HCT116 (cell line): ENCODE measurements around the gene SOCS7. TPM values are rescaled to one million over a fixed set of nuclear protein-coding genes. Genes with fewer than 3 reads are reported as not detected.

Experiments used
- ATAC-seq: fragments of 200-7000 bp; cut with Tn5 transposase; 2 replicates; pipeline ENCODE4 v1.9.1; 2020; ENCODE audit warnings: mild to moderate bottlenecking, moderate library complexity
- BruUV-seq: library from RNA; stranded (reverse); fragments of 400-500 nt; replicated peaks from 2 replicates; lab custom pipeline; 2021; lab: Mats Ljungman, UMichigan
- CTCF ChIA-PET: fragments of 300-600 bp; sonication (Branson Sonifier 250); formaldehyde crosslinking; loops from one replicate; lab custom pipeline; 2021; ENCODE audit warnings: antibody characterized with exemption; lab: Charles Lee
- POLR2A ChIA-PET: fragments of 300-600, 350-600 bp; sonication (Branson Sonifier 250); formaldehyde crosslinking; loops from one replicate; lab custom pipeline; 2021; ENCODE audit warnings: antibody characterized with exemption; lab: Charles Lee
- RAD21 ChIA-PET, 2 experiments: fragments of 300-600 bp; sonication (Branson Sonifier 250); formaldehyde crosslinking; loops; one replicate each; lab custom pipeline; 2023; ENCODE audit warnings: low total read pairs in 2 of 2; ENCODE audit not compliant: uncharacterized antibody in 2 of 2, unreplicated experiment in 2 of 2, low non-redundant PET in 1 of 2; lab: Charles Lee
- DNase-seq: peaks from one replicate; pipeline ENCODE4 v3.0.0-alpha.2; 2010; ENCODE audit warnings: low read depth, low spot score
- H2AFZ ChIP-seq: fragments of 200-600 bp; shearing (Covaris generic), sonication (generic); 2 replicates; pipeline ENCODE4 v1.6.1; 2017; ENCODE audit warnings: low read depth, mixed run types, mixed read lengths, antibody characterized with exemption, low read length; ENCODE audit not compliant: poor library complexity, severe bottlenecking
- H3K27ac ChIP-seq: 2 replicates; pipeline ENCODE4 v1.5.1; 2012; ENCODE audit warnings: low read depth, low read length
- H3K27me3 ChIP-seq: fragments of 200-600 bp; sonication (generic); 2 replicates; pipeline ENCODE4 v1.6.1; 2016; ENCODE audit warnings: mixed run types, low read length, mixed read lengths; ENCODE audit not compliant: insufficient read depth
- H3K36me3 ChIP-seq, 2 experiments: fragments of 200-500 bp in 1 of 2; fragments of 200-600 bp in 1 of 2; sonication (Bioruptor generic) in 1 of 2; sonication (generic) in 1 of 2; 2 replicates each; pipeline versions ENCODE4 v1.5.1 to v1.6.1; 2014 to 2016; ENCODE audit warnings: low read length in 2 of 2, inconsistent platforms in 1 of 2, mixed read lengths in 1 of 2, mixed run types in 1 of 2; ENCODE audit not compliant: insufficient read depth in 2 of 2, control insufficient read depth in 1 of 2
- H3K4me1 ChIP-seq, 2 experiments: fragments of 200-600 bp in 1 of 2; sonication (generic) in 1 of 2; 2 replicates each; pipeline versions ENCODE4 v1.5.1 to v1.6.1; 2012 to 2017; ENCODE audit warnings: low read length in 2 of 2, inconsistent platforms in 1 of 2, mild to moderate bottlenecking in 1 of 2, mixed read lengths in 1 of 2, mixed run types in 1 of 2, moderate library complexity in 1 of 2; ENCODE audit not compliant: insufficient read depth in 2 of 2, control insufficient read depth in 1 of 2
- H3K4me2 ChIP-seq: fragments of 200-600 bp; sonication (generic); 2 replicates; pipeline ENCODE4 v1.6.1; 2017; ENCODE audit warnings: mixed run types, low read length, mixed read lengths
- H3K4me3 ChIP-seq, 2 experiments: fragments of 200-600 bp in 1 of 2; sonication (generic) in 1 of 2; replicated peaks in 1 of 2; 2 replicates each; pipeline ENCODE4 v1.5.1; 2011 to 2016; ENCODE audit warnings: low read length in 2 of 2, control low read depth in 1 of 2, low read depth in 1 of 2, mild to moderate bottlenecking in 1 of 2, mixed read lengths in 1 of 2, mixed run types in 1 of 2
- H3K79me2 ChIP-seq: fragments of 200-600 bp; sonication (generic); 2 replicates; pipeline ENCODE4 v1.6.1; 2017; ENCODE audit warnings: mild to moderate bottlenecking, mixed run types, low read length, moderate library complexity, mixed read lengths; ENCODE audit not compliant: insufficient read depth
- H3K9ac ChIP-seq: fragments of 200-600 bp; sonication (generic); 2 replicates; pipeline ENCODE4 v1.6.1; 2016; ENCODE audit warnings: low read length, mixed read lengths
- H3K9me2 ChIP-seq: fragments of 200-600 bp; sonication (generic), shearing (Covaris generic); 2 replicates; pipeline ENCODE4 v1.6.1; 2017; ENCODE audit warnings: mixed run types, mild to moderate bottlenecking, moderate library complexity; ENCODE audit not compliant: insufficient read depth
- H3K9me3 ChIP-seq, 2 experiments: fragments of 200-500 bp in 1 of 2; fragments of 200-600 bp in 1 of 2; sonication (Bioruptor generic) in 1 of 2; sonication (generic) in 1 of 2; 2 replicates each; pipeline ENCODE4 v1.6.1; 2014 to 2017; ENCODE audit warnings: low read length in 2 of 2, mixed read lengths in 2 of 2, inconsistent platforms in 1 of 2, low read depth in 1 of 2, mild to moderate bottlenecking in 1 of 2, mixed run types in 1 of 2, moderate library complexity in 1 of 2; ENCODE audit not compliant: control insufficient read depth in 1 of 2, insufficient read depth in 1 of 2
- H4K20me1 ChIP-seq: fragments of 200-600 bp; sonication (generic), shearing (Covaris generic); 2 replicates; pipeline ENCODE4 v1.6.1; 2017; ENCODE audit warnings: mixed run types, mild to moderate bottlenecking, moderate library complexity; ENCODE audit not compliant: insufficient read depth
- ATF3 ChIP-seq: IDR thresholded peaks from 2 replicates; pipeline ENCODE4 v1.6.1; 2012
- CBX3 ChIP-seq: IDR thresholded peaks from 2 replicates; pipeline ENCODE4 v1.6.1; 2012; ENCODE audit warnings: low read depth
- CTCF ChIP-seq, 3 experiments: fragments of 200-600 bp in 1 of 3; sonication (generic) in 1 of 3; IDR thresholded peaks in 2 of 3; conservative IDR thresholded peaks in 1 of 3; 2 replicates each; pipeline ENCODE4 v1.5.1; 2012 to 2017; ENCODE audit warnings: low read depth in 2 of 3, low read length in 2 of 3, antibody characterized with exemption in 1 of 3, borderline replicate concordance in 1 of 3, control low read depth in 1 of 3, mild to moderate bottlenecking in 1 of 3, mixed read lengths in 1 of 3, mixed run types in 1 of 3, moderate library complexity in 1 of 3; ENCODE audit not compliant: insufficient read depth in 1 of 3
- EGR1 ChIP-seq: IDR thresholded peaks from 2 replicates; pipeline ENCODE4 v1.6.1; 2012; ENCODE audit warnings: low read depth
- ELF1 ChIP-seq: IDR thresholded peaks from 2 replicates; pipeline ENCODE4 v1.6.1; 2012; ENCODE audit warnings: low read depth, borderline replicate concordance
- EZH2 ChIP-seq: fragments of 200-600 bp; sonication (generic); IDR thresholded peaks from 2 replicates; pipeline ENCODE4 v1.6.1; 2017; ENCODE audit warnings: antibody characterized with exemption, mixed run types
- FOSL1 ChIP-seq: IDR thresholded peaks from 2 replicates; pipeline ENCODE4 v1.6.1; 2012; ENCODE audit warnings: low read depth
- JUND ChIP-seq: IDR thresholded peaks from 2 replicates; pipeline ENCODE4 v1.6.1; 2012
- MAX ChIP-seq: IDR thresholded peaks from 2 replicates; pipeline ENCODE4 v1.6.1; 2012
- POLR2A ChIP-seq: IDR thresholded peaks from 2 replicates; pipeline ENCODE4 v1.7.0; 2011; ENCODE audit warnings: borderline replicate concordance; ENCODE audit not compliant: insufficient read depth, insufficient read length; ENCODE audit errors: extremely low read depth
- POLR2AphosphoS5 ChIP-seq: IDR thresholded peaks from 2 replicates; pipeline ENCODE4 v1.6.1; 2011; ENCODE audit warnings: mild to moderate bottlenecking, low read depth, low read length, moderate library complexity
- REST ChIP-seq: IDR thresholded peaks from 2 replicates; pipeline ENCODE4 v1.6.1; 2012; ENCODE audit warnings: low read depth
- SIN3A ChIP-seq: IDR thresholded peaks from 2 replicates; pipeline ENCODE4 v1.6.1; 2012; ENCODE audit warnings: low read depth
- SP1 ChIP-seq: IDR thresholded peaks from 2 replicates; pipeline ENCODE4 v1.6.1; 2012; ENCODE audit warnings: low read depth
- TCF7L2 ChIP-seq: IDR thresholded peaks from 2 replicates; pipeline ENCODE4 v1.7.0; 2011; ENCODE audit warnings: borderline replicate concordance, inconsistent platforms; ENCODE audit not compliant: insufficient read depth, insufficient read length; ENCODE audit errors: extremely low read depth
- YY1 ChIP-seq: IDR thresholded peaks from 2 replicates; pipeline ENCODE4 v1.6.1; 2011; ENCODE audit warnings: low read length, low read depth, moderate library complexity, mild to moderate bottlenecking; ENCODE audit not compliant: insufficient replicate concordance; ENCODE audit errors: extremely low read depth
- ZBTB33 ChIP-seq: IDR thresholded peaks from 2 replicates; pipeline ENCODE4 v1.6.1; 2011; ENCODE audit warnings: mild to moderate bottlenecking, low read length, moderate library complexity; ENCODE audit not compliant: insufficient replicate concordance; ENCODE audit errors: extremely low read depth
- ZFX ChIP-seq: fragments of 450-650 bp; IDR thresholded peaks from 2 replicates; pipeline ENCODE4 v1.6.1; 2017
- ZNF274 ChIP-seq: fragments of 200-500 bp; sonication (Bioruptor generic); IDR thresholded peaks from 2 replicates; pipeline ENCODE4 v1.6.1; 2014; ENCODE audit warnings: mild to moderate bottlenecking, low read depth, low read length, inconsistent platforms
- intact Hi-C: fragments of 100-400 bp; cut with micrococcal nuclease; formaldehyde crosslinking; loops from 2 replicates; pipeline ENCODE4 v1.10.0; 2022
- total RNA-seq: library from RNA; stranded (reverse); gene quantifications from one replicate; pipeline ENCODE4 v1.2.1, GENCODE V29; 2021; ENCODE audit not compliant: unreplicated experiment

Gene SOCS7
- total RNA-seq, 1 experiment from 2014 or later: 49.9 TPM

GRCh38 chr17:38361694-38362465, 10.2 kb downstream of the SOCS7 start:
- Histone ChIP-seq H4K20me1 (no peaks in the 10 kb centered on the region), H3K9ac (no peak overlapping the region), H2AFZ (no peak overlapping the region), H3K4me2 (no peak overlapping the region), H3K9me2 (no peaks in the 10 kb centered on the region), H3K27me3 (no peaks in the 10 kb centered on the region), H3K79me2 (peaks cover 38% of the 10 kb centered on the region), H3K27ac (no peak overlapping the region)
- no TSS peak for BruUV-seq
- POLR2A ChIA-PET: no interaction called here
- no peak for DNase-seq
- TF ChIP-seq REST (no peak), POLR2AphosphoS5 (no peak), ATF3 (no peak), YY1 (no peak), SP1 (no peak), ZBTB33 (no peak), ZNF274 (no peak), EZH2 (no peak), POLR2A (no peak), TCF7L2 (no peak), CBX3 (no peak), CTCF (IDR thresholded peaks at IDR 0.05 in 2 of 3, conservative IDR thresholded peaks at IDR 0.05 in 1 of 3; ENCODE audit: borderline replicate concordance in 1 of 3, insufficient read depth in 1 of 3, low read depth in 2 of 3, low read length in 2 of 3) (no peak), ELF1 (no peak), EGR1 (no peak), SIN3A (no peak), FOSL1 (no peak), JUND (no peak), ZFX (no peak), MAX (no peak)
- TF ChIP-seq, all 23 proteins: peak for 0
- no peaks in the 10 kb centered on the region for H3K9me3 ChIP-seq
- ATAC-seq: no peak
- peaks cover 0 to 12% of the 10 kb centered on the region in 2 experiments for H3K36me3 ChIP-seq
- H3K4me3 ChIP-seq: no peak overlapping the region
- ChIA-PET RAD21 (no interaction called here), CTCF (interaction anchor here (1.5 kb wide), 1 partner anchor 13 kb away, joined by 4 read pairs; no protein-coding TSS in a partner anchor)
- intact Hi-C loops: no loop called here
- H3K4me1 ChIP-seq: no peaks in the 10 kb centered on the region; a peak in 1 of 4 replicates
